ENCODE measurements around the gene FAM169A.

The FAM169A gene

DNA sequence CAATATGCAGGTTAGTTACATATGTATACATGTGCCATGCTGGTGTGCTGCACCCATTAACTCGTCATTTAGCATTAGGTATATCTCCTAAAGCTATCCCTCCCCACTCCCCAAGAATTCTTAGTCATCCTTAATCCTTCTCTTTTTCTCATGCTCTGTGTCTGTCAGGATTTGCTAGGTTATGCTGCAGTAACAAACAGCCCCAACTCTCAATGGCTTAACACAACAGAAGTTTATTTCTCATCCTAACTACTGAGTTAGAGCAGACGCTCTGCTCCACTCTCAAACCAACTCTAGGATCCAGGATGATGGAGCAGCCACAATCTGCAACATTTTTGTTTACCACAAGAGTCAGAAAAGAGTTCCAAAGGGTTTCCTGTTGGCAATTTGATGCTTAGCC lies 28.2 kb upstream of the FAM169A start:
- no peaks in the 10 kb centered on the region for H3K9me3 ChIP-seq (ENCODE audit: insufficient read depth, low read length)
- H3K27me3 ChIP-seq (ENCODE audit: low read length) = no peaks in the 10 kb centered on the region
- no peak overlapping the region for H3K27ac ChIP-seq (ENCODE audit: low read depth, low read length)
- no peak overlapping the region for H3K4me2 ChIP-seq (ENCODE audit: low read depth, low read length, poor library complexity, severe bottlenecking)
- no peaks in the 10 kb centered on the region for H3K36me3 ChIP-seq (ENCODE audit: low read length)
- H3F3A ChIP-seq (ENCODE audit: insufficient read depth) = no peaks in the 10 kb centered on the region
- H3K9ac ChIP-seq (ENCODE audit: low read length) = no peak overlapping the region
- H4K20me1 ChIP-seq (ENCODE audit: low read depth, low read length) = no peaks in the 10 kb centered on the region
- TF ChIP-seq EZH2phosphoT487 (conservative IDR thresholded peaks at IDR 0.05; ENCODE audit: low read length) = no peak
- TF ChIP-seq, protein P1, sequence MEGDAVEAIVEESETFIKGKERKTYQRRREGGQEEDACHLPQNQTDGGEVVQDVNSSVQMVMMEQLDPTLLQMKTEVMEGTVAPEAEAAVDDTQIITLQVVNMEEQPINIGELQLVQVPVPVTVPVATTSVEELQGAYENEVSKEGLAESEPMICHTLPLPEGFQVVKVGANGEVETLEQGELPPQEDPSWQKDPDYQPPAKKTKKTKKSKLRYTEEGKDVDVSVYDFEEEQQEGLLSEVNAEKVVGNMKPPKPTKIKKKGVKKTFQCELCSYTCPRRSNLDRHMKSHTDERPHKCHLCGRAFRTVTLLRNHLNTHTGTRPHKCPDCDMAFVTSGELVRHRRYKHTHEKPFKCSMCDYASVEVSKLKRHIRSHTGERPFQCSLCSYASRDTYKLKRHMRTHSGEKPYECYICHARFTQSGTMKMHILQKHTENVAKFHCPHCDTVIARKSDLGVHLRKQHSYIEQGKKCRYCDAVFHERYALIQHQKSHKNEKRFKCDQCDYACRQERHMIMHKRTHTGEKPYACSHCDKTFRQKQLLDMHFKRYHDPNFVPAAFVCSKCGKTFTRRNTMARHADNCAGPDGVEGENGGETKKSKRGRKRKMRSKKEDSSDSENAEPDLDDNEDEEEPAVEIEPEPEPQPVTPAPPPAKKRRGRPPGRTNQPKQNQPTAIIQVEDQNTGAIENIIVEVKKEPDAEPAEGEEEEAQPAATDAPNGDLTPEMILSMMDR (IDR thresholded peaks at IDR 0.05; ENCODE audit: insufficient read depth, low read length, poor library complexity, severe bottlenecking) = no peak
- H3K79me2 ChIP-seq (ENCODE audit: insufficient read depth, low read length) = no peaks in the 10 kb centered on the region
- no peak overlapping the region for H2AFZ ChIP-seq (ENCODE audit: low read depth, low read length, severe bottlenecking)
- H3K9me2 ChIP-seq (replicated peaks; ENCODE audit: insufficient read depth, low read length) = no peaks in the 10 kb centered on the region
- no peak overlapping the region for H3K4me3 ChIP-seq (ENCODE audit: insufficient read depth, low read length, poor library complexity, severe bottlenecking)

DNA sequence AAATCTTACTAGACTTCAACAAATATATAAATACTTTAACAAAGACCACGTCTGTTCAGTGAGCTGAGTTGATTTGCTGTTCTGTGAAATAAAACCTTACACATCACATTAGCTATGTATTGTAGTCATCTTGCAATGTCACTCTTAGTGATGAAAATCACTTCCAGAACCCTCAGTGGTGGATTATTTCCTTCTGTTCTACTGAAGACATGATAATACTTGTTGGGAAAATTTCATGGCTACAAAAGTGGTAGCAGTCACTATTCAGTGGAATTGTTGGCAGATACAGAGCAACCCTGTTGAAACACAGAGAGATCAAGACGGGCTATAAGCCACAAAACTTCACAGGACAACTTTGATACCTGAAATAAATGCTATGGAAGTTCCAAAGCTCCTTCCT lies 26.7 kb upstream of the FAM169A start:
- TF ChIP-seq, protein P1 (IDR thresholded peaks at IDR 0.05; ENCODE audit: insufficient read depth, low read length, poor library complexity, severe bottlenecking) = no peak
- TF ChIP-seq EZH2phosphoT487 (conservative IDR thresholded peaks at IDR 0.05; ENCODE audit: low read length) = no peak
- Histone ChIP-seq H2AFZ (ENCODE audit: low read depth, low read length, severe bottlenecking) (no peak overlapping the region), H3K9ac (ENCODE audit: low read length) (no peak overlapping the region), H3K27ac (ENCODE audit: low read depth, low read length) (no peak overlapping the region), H3K9me3 (ENCODE audit: insufficient read depth, low read length) (no peaks in the 10 kb centered on the region), H3K79me2 (ENCODE audit: insufficient read depth, low read length) (no peaks in the 10 kb centered on the region), H3K9me2 (replicated peaks; ENCODE audit: insufficient read depth, low read length) (no peaks in the 10 kb centered on the region), H3K4me3 (ENCODE audit: insufficient read depth, low read length, poor library complexity, severe bottlenecking) (no peak overlapping the region), H4K20me1 (ENCODE audit: low read depth, low read length) (no peaks in the 10 kb centered on the region), H3K27me3 (ENCODE audit: low read length) (no peaks in the 10 kb centered on the region), H3K4me2 (ENCODE audit: low read depth, low read length, poor library complexity, severe bottlenecking) (no peak overlapping the region), H3F3A (ENCODE audit: insufficient read depth) (no peaks in the 10 kb centered on the region), H3K36me3 (ENCODE audit: low read length) (no peaks in the 10 kb centered on the region)

DNA sequence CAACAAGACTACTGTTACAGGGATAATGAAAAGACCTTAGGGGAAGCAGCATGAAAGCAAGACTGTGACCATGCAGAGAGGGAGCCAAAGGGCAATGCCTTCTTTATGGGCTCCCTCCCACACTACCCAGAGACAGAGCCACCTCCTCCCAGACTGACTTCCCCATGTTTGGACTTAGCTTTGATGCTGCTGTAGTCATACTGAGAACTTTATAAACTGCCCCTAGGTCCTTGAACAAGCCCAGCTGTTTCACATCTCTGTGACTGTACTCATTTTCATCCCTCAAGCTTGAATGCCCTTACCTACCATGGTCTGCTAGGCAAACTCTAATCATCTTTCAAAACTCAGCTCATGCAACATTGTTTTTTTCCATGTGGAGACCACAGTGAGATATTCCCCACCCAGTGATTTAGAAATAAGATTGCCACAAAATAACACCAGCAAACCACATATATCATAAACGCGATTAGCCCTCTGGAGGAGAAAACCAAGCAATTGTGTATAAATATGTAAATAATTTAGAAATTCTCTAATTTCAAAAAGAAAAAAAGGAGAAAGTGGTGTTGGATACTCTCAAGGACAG lies 23.4 kb upstream of the FAM169A start:
- no peak overlapping the region for H3K4me2 ChIP-seq (ENCODE audit: low read depth, low read length, poor library complexity, severe bottlenecking)
- TF ChIP-seq, protein P1 (IDR thresholded peaks at IDR 0.05; ENCODE audit: insufficient read depth, low read length, poor library complexity, severe bottlenecking) = no peak
- no peak for TF ChIP-seq EZH2phosphoT487 (conservative IDR thresholded peaks at IDR 0.05; ENCODE audit: low read length)

More for the DNA sequence above, 23.4 kb upstream of the FAM169A start:
- Histone ChIP-seq H3K9me3 (ENCODE audit: insufficient read depth, low read length) (no peaks in the 10 kb centered on the region), H3F3A (ENCODE audit: insufficient read depth) (no peaks in the 10 kb centered on the region), H3K27me3 (ENCODE audit: low read length) (no peaks in the 10 kb centered on the region), H3K27ac (ENCODE audit: low read depth, low read length) (no peak overlapping the region), H3K79me2 (ENCODE audit: insufficient read depth, low read length) (no peaks in the 10 kb centered on the region), H3K9me2 (replicated peaks; ENCODE audit: insufficient read depth, low read length) (no peaks in the 10 kb centered on the region), H3K36me3 (ENCODE audit: low read length) (no peaks in the 10 kb centered on the region), H3K9ac (ENCODE audit: low read length) (no peak overlapping the region), H3K4me3 (ENCODE audit: insufficient read depth, low read length, poor library complexity, severe bottlenecking) (no peak overlapping the region), H4K20me1 (ENCODE audit: low read depth, low read length) (no peaks in the 10 kb centered on the region), H2AFZ (ENCODE audit: low read depth, low read length, severe bottlenecking) (no peak overlapping the region)
